ENCODE data around the gene P2RY6. TPM values are rescaled to one million over a fixed set of nuclear protein-coding genes. Genes with fewer than 3 reads are reported as not detected.

The P2RY6 gene
- total and polyA plus RNA-seq, 5 donors from 2014 or later: not detected

Other genes starting within 250 kb of the P2RY6 start
- 56.6 TPM for gene FCHSD2, start 130.0 kb upstream of the P2RY6 start, total RNA-seq
- 10 to 100 TPM; 13.5 to 22.8 (median 19.5) TPM for gene FCHSD2, start 130.0 kb upstream of the P2RY6 start, polyA plus RNA-seq
- gene P2RY2, start 54.1 kb upstream of the P2RY6 start, total RNA-seq: not detected
- not detected for gene P2RY2, start 54.1 kb upstream of the P2RY6 start, polyA plus RNA-seq
- gene ARHGEF17, start 35.9 kb downstream of the P2RY6 start, total RNA-seq: 0.47 TPM
- not detected for gene ARHGEF17, start 35.9 kb downstream of the P2RY6 start, polyA plus RNA-seq
- 117 TPM for gene RELT, start 104.1 kb downstream of the P2RY6 start, total RNA-seq
- 1 to 10 TPM; 2.0 to 3.3 (median 2.9) TPM for gene RELT, start 104.1 kb downstream of the P2RY6 start, polyA plus RNA-seq